H1 (cell line): Measurements from ENCODE around the gene UGT1A6.

ENCODE experiments used
- ATF3 ChIP-seq: IDR thresholded peaks from 2 replicates; pipeline ENCODE4 v1.6.1; 2011; ENCODE audit warnings: low read depth, mild to moderate bottlenecking, low read length; ENCODE audit not compliant: insufficient read depth
- CTCF ChIP-seq, 3 experiments: IDR thresholded peaks; 1 replicate in 2 of 3; 2 replicates in 1 of 3; pipeline versions ENCODE4 v1.5.1 to v1.6.1; 2011; ENCODE audit warnings: low read length in 3 of 3, mild to moderate bottlenecking in 3 of 3, inconsistent platforms in 2 of 3, low read depth in 1 of 3, moderate library complexity in 1 of 3; ENCODE audit not compliant: insufficient read depth in 1 of 3; ENCODE audit errors: control extremely low read depth in 1 of 3
- EP300 ChIP-seq, 2 experiments: IDR thresholded peaks; 1 replicate in 1 of 2; 2 replicates in 1 of 2; pipeline ENCODE4 v1.6.1; 2011 to 2012; ENCODE audit warnings: low read depth in 2 of 2, low read length in 2 of 2, mild to moderate bottlenecking in 2 of 2, borderline replicate concordance in 1 of 2, inconsistent platforms in 1 of 2, moderate library complexity in 1 of 2
- EZH2 ChIP-seq: fragments of 200-600 bp; sonication (generic); IDR thresholded peaks from 2 replicates; pipeline ENCODE4 v1.7.1; 2012; ENCODE audit warnings: low read depth, mild to moderate bottlenecking, moderate library complexity, low read length, inconsistent platforms; ENCODE audit not compliant: severe bottlenecking
- GABPA ChIP-seq: IDR thresholded peaks from 2 replicates; pipeline ENCODE4 v1.6.1; 2011; ENCODE audit warnings: mild to moderate bottlenecking, low read length, moderate library complexity, borderline replicate concordance; ENCODE audit not compliant: insufficient read depth
- MAX ChIP-seq: IDR thresholded peaks from 2 replicates; pipeline ENCODE4 v1.6.1; 2012; ENCODE audit warnings: inconsistent platforms
- POLR2A ChIP-seq, 2 experiments: IDR thresholded peaks; 1 replicate in 1 of 2; 2 replicates in 1 of 2; pipeline ENCODE4 v1.6.1; 2011; ENCODE audit warnings: low read depth in 2 of 2, low read length in 2 of 2, mild to moderate bottlenecking in 2 of 2; ENCODE audit errors: control extremely low read depth in 1 of 2
- RFX5 ChIP-seq: IDR thresholded peaks from 2 replicates; pipeline ENCODE4 v1.6.1; 2011; ENCODE audit warnings: low read depth, low read length, improper control_type of control experiment, borderline replicate concordance
- YY1 ChIP-seq: IDR thresholded peaks from 2 replicates; pipeline ENCODE4 v1.6.1; 2011; ENCODE audit warnings: low read depth, mild to moderate bottlenecking, low read length

GRCh38 chr2:233693963-233694362, 1.3 kb downstream of the UGT1A6 start:
- no peak for TF ChIP-seq MAX
- TF ChIP-seq CTCF (IDR thresholded peaks at IDR 0.05; ENCODE audit: control extremely low read depth in 1 of 3, insufficient read depth in 1 of 3, low read depth in 1 of 3, low read length in 3 of 3): no peak
- no peak for TF ChIP-seq POLR2A (IDR thresholded peaks at IDR 0.05; ENCODE audit: control extremely low read depth in 1 of 2, low read depth in 2 of 2, low read length in 2 of 2)
- no peak for TF ChIP-seq EZH2
- no peak for TF ChIP-seq EP300 (IDR thresholded peaks at IDR 0.05; ENCODE audit: borderline replicate concordance in 1 of 2, low read depth in 2 of 2, low read length in 2 of 2)
- no peak for TF ChIP-seq ATF3
- no peak for TF ChIP-seq GABPA
- no peak for TF ChIP-seq YY1
- TF ChIP-seq RFX5: no peak
